Measurements from ENCODE around the gene WIPF1. TPM values are rescaled to one million over a fixed set of nuclear protein-coding genes. Genes with fewer than 3 reads are reported as not detected.

The WIPF1 gene
- total and polyA plus RNA-seq, 4 donors, result 18.5 to 64.1 (median 49.0) TPM

DNA sequence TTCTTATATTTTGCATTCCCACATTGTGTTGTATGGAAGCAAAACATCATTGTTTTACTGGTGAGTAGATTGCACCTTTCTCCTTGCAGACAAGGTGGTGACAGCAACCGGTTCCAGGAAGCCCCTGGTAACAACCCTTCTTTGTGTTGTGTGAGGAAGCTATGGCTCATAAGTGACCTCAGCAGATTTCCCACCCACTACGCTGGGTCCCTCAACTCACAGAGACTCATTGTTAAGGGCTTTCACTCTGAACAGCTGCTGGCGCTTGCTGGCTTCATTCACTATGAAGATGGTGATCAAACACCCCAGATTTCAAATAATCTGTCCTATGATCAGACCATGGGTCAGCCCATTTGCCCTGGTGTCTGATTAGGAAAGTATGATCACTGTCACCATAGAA, 53.4 kb downstream of the WIPF1 start:
- no peak overlapping the region for H3K9ac ChIP-seq (ENCODE audit: insufficient read depth in 1 of 2, low read length in 2 of 2)
- H3K27me3 ChIP-seq (ENCODE audit: control insufficient read depth in 3 of 3, insufficient read depth in 3 of 3, low read length in 2 of 3), result no peaks in the 10 kb centered on the region
- no peaks in the 10 kb centered on the region for H3K36me3 ChIP-seq (ENCODE audit: control insufficient read depth in 4 of 4, insufficient read depth in 4 of 4, low read length in 4 of 4)
- no peak overlapping the region for H3K27ac ChIP-seq (ENCODE audit: low read depth in 1 of 2, low read length in 1 of 2)
- no peaks in the 10 kb centered on the region for H3K9me3 ChIP-seq (ENCODE audit: control insufficient read depth in 4 of 4, insufficient read depth in 3 of 4, low read length in 3 of 4)
- DNase-seq (no peak), ATAC-seq (ENCODE audit: insufficient read depth, low FRiP score) (no peak)
- TF ChIP-seq, protein P1, sequence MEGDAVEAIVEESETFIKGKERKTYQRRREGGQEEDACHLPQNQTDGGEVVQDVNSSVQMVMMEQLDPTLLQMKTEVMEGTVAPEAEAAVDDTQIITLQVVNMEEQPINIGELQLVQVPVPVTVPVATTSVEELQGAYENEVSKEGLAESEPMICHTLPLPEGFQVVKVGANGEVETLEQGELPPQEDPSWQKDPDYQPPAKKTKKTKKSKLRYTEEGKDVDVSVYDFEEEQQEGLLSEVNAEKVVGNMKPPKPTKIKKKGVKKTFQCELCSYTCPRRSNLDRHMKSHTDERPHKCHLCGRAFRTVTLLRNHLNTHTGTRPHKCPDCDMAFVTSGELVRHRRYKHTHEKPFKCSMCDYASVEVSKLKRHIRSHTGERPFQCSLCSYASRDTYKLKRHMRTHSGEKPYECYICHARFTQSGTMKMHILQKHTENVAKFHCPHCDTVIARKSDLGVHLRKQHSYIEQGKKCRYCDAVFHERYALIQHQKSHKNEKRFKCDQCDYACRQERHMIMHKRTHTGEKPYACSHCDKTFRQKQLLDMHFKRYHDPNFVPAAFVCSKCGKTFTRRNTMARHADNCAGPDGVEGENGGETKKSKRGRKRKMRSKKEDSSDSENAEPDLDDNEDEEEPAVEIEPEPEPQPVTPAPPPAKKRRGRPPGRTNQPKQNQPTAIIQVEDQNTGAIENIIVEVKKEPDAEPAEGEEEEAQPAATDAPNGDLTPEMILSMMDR (IDR thresholded peaks at IDR 0.05; ENCODE audit: control extremely low read depth, extremely low read depth), result no peak
- no peaks in the 10 kb centered on the region for H3K4me1 ChIP-seq (ENCODE audit: control insufficient read depth in 5 of 5, insufficient read depth in 5 of 5, low read length in 5 of 5)
- WGBS, 2 donors, result 69 to 70% methylated on average over 3 of the region's 3 CpGs
- H3K4me3 ChIP-seq, result no peak overlapping the region

- no peak overlapping the region for H3K27ac ChIP-seq (ENCODE audit: low read depth in 1 of 2, low read length in 1 of 2)
- no peak overlapping the region for H3K9ac ChIP-seq (ENCODE audit: insufficient read depth in 1 of 2, low read length in 2 of 2)
- H3K4me1 ChIP-seq (ENCODE audit: control insufficient read depth in 5 of 5, insufficient read depth in 5 of 5, low read length in 5 of 5), result no peaks in the 10 kb centered on the region
- no peak for ATAC-seq (ENCODE audit: insufficient read depth, low FRiP score)
- DNase-seq, result no peak
- no peaks in the 10 kb centered on the region for H3K27me3 ChIP-seq (ENCODE audit: control insufficient read depth in 3 of 3, insufficient read depth in 3 of 3, low read length in 2 of 3)
- TF ChIP-seq, protein P1 (IDR thresholded peaks at IDR 0.05; ENCODE audit: control extremely low read depth, extremely low read depth), result no peak
- no peaks in the 10 kb centered on the region for H3K9me3 ChIP-seq (ENCODE audit: control insufficient read depth in 4 of 4, insufficient read depth in 3 of 4, low read length in 3 of 4)
- no peaks in the 10 kb centered on the region for H3K36me3 ChIP-seq (ENCODE audit: control insufficient read depth in 4 of 4, insufficient read depth in 4 of 4, low read length in 4 of 4)
- WGBS, 2 donors, result 91 to 92% methylated on average over 5 of the region's 5 CpGs
- H3K4me3 ChIP-seq, result no peak overlapping the region
These were observed 56.7 kb downstream of the WIPF1 start for GRCh38 chr2:174540893-174541292.

DNA sequence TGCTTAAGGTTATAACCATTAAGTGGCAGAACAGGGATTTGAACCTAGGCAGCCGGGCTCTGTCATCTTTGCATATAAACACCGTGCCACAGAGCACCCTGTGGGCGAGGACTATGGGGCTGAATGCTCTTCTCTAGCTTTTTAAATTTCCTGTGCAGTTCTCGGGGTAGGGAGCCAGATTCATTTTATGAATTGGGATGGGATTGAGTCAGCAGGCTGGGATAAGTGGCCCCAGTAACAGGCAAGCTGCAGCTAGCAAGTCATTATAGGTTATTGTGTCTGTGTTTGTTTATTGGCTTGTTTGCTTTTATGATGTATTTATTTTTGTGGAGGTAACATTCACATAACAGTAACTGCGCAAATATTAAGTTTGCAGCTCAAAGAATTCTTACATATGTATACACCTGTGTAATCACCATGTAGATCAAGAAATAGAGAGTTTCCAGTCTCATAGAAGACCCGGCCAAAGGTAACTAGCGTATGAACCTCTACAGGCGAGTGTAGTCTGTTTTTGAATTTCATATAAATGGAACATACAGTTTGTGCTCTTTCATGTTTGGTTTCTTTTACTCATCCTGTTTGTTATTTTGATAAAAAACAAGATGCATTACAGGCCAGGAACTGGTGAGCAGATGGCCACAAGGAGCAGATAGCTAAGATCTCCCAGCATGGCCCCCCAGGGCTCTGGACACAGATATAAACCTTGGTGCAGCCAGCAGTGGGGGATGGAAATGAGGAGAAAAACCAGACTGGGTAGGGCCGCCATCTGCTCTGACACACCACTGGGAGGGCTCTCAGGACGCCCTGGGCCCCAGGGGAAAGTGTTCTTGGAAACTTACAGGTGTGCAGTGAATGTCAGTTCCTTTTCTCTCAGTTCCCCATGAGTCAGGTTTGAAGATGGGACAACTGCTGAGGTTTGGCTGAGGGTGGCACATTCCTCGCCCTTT, 61.6 kb downstream of the WIPF1 start:
- no peak overlapping the region for H3K27ac ChIP-seq (ENCODE audit: low read depth in 1 of 2, low read length in 1 of 2)
- no peak overlapping the region for H3K4me3 ChIP-seq
- no peak for DNase-seq
- no peak overlapping the region for H3K9ac ChIP-seq (ENCODE audit: insufficient read depth in 1 of 2, low read length in 2 of 2)
- 90 to 91% methylated on average over 11 of the region's 11 CpGs for WGBS, 2 donors
- H3K4me1 ChIP-seq (ENCODE audit: control insufficient read depth in 5 of 5, insufficient read depth in 5 of 5, low read length in 5 of 5), result no peaks in the 10 kb centered on the region
- no peaks in the 10 kb centered on the region for H3K9me3 ChIP-seq (ENCODE audit: control insufficient read depth in 4 of 4, insufficient read depth in 3 of 4, low read length in 3 of 4)
- ATAC-seq (ENCODE audit: insufficient read depth, low FRiP score), result no peak
- TF ChIP-seq, protein P1 (IDR thresholded peaks at IDR 0.05; ENCODE audit: control extremely low read depth, extremely low read depth), result no peak
- H3K27me3 ChIP-seq (ENCODE audit: control insufficient read depth in 3 of 3, insufficient read depth in 3 of 3, low read length in 2 of 3), result no peaks in the 10 kb centered on the region
- H3K36me3 ChIP-seq (ENCODE audit: control insufficient read depth in 4 of 4, insufficient read depth in 4 of 4, low read length in 4 of 4), result no peaks in the 10 kb centered on the region
